Suprapubic skin (tissue), 4 donors: ENCODE results near the gene HOXC6. TPM values are rescaled to one million over a fixed set of nuclear protein-coding genes. Genes with fewer than 3 reads are reported as not detected.

ENCODE experiments used
- DNase-seq, 2 donors: peaks; one replicate each; pipeline ENCODE4 v3.0.0-alpha.2; 2019; ENCODE audit warnings: low spot score in 2 of 2
- H3K27ac ChIP-seq: fragments of 200-600 bp; sonication (generic); one replicate; pipeline ENCODE4 v1.5.1; 2019
- H3K27me3 ChIP-seq: fragments of 200-600 bp; sonication (generic); one replicate; pipeline ENCODE4 v1.5.1; 2019
- H3K36me3 ChIP-seq: fragments of 200-600 bp; sonication (generic); one replicate; pipeline ENCODE4 v1.5.1; 2019
- H3K4me1 ChIP-seq: fragments of 200-600 bp; sonication (generic); one replicate; pipeline ENCODE4 v1.5.1; 2019
- H3K4me3 ChIP-seq: fragments of 200-600 bp; sonication (generic); one replicate; pipeline ENCODE4 v1.5.1; 2019; ENCODE audit warnings: mild to moderate bottlenecking
- H3K9me3 ChIP-seq: fragments of 200-600 bp; sonication (generic); one replicate; pipeline ENCODE4 v1.5.1; 2019
- EP300 ChIP-seq: sonication (generic); formaldehyde crosslinking; IDR thresholded peaks from one replicate; pipeline ENCODE4 v1.6.1; 2017; ENCODE audit warnings: antibody characterized with exemption
- POLR2A ChIP-seq, 2 donors: fragments of 450-650 bp; IDR thresholded peaks; one replicate each; pipeline ENCODE4 v1.6.1; 2017; ENCODE audit warnings: antibody characterized with exemption in 2 of 2, mild to moderate bottlenecking in 2 of 2, moderate library complexity in 2 of 2
- POLR2AphosphoS5 ChIP-seq, 3 donors: sonication (generic); formaldehyde crosslinking; IDR thresholded peaks; one replicate each; pipeline ENCODE4 v1.6.1; 2017; ENCODE audit warnings: antibody characterized with exemption in 3 of 3
- WGBS: methylation state at CpG from one replicate; pipeline ENCODE4 v1.1.5; 2018; 5-methylcytosine and 5-hydroxymethylcytosine counted together
- total RNA-seq, 4 donors: library from RNA; depleted of rRNA; stranded (reverse); fragments of >200 nt; gene quantifications; one replicate each; pipeline ENCODE4 v1.1.0, GENCODE V29; 2016
- TF ChIP-seq, protein P1 (sequence below), 2 donors: fragments of 200-600 bp in 1 of 2; fragments of 450-650 bp in 1 of 2; sonication (generic) in 1 of 2; IDR thresholded peaks; one replicate each; pipeline ENCODE4 v1.5.1; 2016 to 2019; ENCODE audit warnings: antibody characterized with exemption in 2 of 2, mild to moderate bottlenecking in 1 of 2, moderate library complexity in 1 of 2

Gene HOXC6
- total RNA-seq, 4 donors from 2014 or later: 0.98 to 6.2 (median 2.4) TPM

DNA sequence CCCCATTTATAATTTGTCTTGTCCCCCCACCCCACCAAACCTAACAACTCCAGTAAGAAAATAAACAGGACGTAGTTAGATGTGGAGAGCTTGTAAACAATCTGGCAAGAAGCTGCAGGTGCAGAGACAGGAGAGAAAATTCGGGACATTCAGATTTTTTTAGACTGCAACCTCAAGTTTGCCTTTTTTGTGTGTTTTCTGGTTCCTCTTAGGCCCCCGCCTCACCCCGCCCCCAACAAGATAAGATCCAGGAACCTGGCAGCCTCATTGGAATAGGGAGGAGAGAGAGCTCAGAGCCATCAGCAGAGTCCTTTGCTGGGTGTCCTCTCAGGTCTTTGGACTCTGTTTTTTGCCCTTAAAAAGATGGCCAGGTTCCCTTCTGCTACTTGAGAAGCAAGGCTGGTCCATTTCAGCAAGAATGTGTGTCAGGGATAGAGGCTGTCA, 40.4 kb upstream of the HOXC6 start:
- peaks cover 91% of the 10 kb centered on the region for H3K4me1 ChIP-seq
- H3K27ac ChIP-seq: peak overlapping the region; percentile 98
- H3K4me3 ChIP-seq: peak overlapping the region; percentile 60
- DNase-seq: no peak
- TF ChIP-seq EP300 (no peak), POLR2AphosphoS5 (IDR thresholded peaks at IDR 0.05) (no peak), POLR2A (IDR thresholded peaks at IDR 0.05) (no peak)
- TF ChIP-seq, protein P1, sequence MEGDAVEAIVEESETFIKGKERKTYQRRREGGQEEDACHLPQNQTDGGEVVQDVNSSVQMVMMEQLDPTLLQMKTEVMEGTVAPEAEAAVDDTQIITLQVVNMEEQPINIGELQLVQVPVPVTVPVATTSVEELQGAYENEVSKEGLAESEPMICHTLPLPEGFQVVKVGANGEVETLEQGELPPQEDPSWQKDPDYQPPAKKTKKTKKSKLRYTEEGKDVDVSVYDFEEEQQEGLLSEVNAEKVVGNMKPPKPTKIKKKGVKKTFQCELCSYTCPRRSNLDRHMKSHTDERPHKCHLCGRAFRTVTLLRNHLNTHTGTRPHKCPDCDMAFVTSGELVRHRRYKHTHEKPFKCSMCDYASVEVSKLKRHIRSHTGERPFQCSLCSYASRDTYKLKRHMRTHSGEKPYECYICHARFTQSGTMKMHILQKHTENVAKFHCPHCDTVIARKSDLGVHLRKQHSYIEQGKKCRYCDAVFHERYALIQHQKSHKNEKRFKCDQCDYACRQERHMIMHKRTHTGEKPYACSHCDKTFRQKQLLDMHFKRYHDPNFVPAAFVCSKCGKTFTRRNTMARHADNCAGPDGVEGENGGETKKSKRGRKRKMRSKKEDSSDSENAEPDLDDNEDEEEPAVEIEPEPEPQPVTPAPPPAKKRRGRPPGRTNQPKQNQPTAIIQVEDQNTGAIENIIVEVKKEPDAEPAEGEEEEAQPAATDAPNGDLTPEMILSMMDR (IDR thresholded peaks at IDR 0.05): no peak
- no peaks in the 10 kb centered on the region for H3K9me3 ChIP-seq
- H3K36me3 ChIP-seq: no peaks in the 10 kb centered on the region
- peaks cover 46% of the 10 kb centered on the region for H3K27me3 ChIP-seq
- WGBS: 19% methylated on average over 4 of the region's 4 CpGs

DNA sequence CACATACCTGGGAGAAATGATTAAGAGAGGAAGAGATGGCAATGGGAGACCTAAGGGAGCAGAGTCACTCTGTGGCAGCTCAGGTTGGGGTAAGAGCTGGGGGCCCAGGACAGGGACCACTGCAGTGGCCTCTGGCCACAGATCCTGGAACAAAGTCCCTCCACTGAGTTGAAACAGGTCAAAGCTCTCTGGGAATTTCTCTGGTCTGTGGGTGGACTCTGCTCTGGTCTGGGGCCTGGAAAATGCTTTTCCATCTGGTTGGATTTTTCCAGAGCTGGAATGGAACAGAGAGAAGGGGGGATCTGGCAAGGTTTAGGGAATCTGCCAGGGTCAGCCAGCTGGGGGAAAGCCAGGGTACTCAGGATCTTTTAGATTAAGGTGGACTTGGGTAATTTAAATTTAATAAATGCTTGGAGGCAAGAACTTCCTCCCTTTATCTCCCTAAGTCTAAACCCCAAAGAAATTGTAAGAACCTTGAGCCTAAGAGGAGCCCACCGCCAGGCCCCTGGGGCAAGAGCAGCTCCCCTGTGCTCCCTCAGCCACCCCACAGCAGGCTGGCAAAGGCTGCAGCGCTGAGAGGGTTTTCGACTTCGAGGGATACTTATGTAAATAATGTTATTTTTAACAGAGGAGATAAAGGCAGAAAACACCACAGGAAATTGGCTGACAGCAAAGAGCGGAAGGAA, 39.6 kb upstream of the HOXC6 start:
- peak overlapping the region; percentile 37 for H3K4me3 ChIP-seq
- H3K9me3 ChIP-seq: no peaks in the 10 kb centered on the region
- no peak for DNase-seq
- no peaks in the 10 kb centered on the region for H3K36me3 ChIP-seq
- H3K4me1 ChIP-seq: peaks cover 93% of the 10 kb centered on the region
- no peak for TF ChIP-seq EP300
- TF ChIP-seq, protein P1 (IDR thresholded peaks at IDR 0.05): no peak
- no peak for TF ChIP-seq POLR2AphosphoS5 (IDR thresholded peaks at IDR 0.05)
- TF ChIP-seq POLR2A (IDR thresholded peaks at IDR 0.05): no peak
- peak overlapping the region; percentile 98 for H3K27ac ChIP-seq
- WGBS: 11% methylated on average over 5 of the region's 5 CpGs
- peaks cover 43% of the 10 kb centered on the region for H3K27me3 ChIP-seq

DNA sequence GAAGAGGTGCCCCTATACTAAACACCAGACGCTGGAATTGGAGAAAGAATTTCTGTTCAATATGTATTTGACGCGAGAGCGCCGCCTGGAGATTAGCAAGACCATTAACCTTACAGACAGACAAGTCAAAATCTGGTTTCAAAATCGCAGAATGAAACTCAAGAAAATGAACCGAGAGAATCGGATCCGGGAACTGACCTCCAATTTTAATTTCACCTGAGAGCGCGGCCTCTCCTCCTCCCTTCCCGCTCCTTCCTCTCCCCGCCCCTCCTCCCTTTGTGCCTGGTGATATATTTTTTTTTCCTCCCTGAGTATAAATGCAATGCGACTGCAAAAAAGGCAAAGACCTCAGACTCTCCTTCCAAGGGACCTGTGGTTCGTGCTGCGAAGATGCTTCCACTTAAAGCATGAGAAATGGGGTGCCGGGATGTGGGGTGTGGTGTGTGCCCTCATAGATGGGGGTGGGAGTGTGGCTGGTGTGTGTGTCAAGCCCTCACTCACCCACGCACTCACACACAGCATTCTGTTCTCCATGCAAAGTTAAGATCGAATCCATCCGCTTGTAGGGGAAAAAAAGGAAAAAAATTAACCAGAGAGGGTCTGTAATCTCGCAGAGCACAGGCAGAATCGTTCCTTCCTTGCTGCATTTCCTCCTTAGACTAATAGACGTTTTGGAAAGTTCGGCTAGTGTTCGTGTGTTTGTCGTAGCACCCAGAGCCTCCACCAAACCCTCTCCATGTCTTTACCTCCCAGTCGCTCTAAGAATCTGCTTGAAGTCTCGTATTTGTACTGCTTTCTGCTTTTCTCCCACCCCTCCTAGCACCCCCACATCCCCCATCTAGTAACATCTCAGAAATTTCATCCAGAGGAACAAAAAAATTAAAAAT, 38.8 kb upstream of the HOXC6 start:
- 10% methylated on average over 28 of the region's 28 CpGs for WGBS
- H3K27me3 ChIP-seq: peaks cover 43% of the 10 kb centered on the region

DNA sequence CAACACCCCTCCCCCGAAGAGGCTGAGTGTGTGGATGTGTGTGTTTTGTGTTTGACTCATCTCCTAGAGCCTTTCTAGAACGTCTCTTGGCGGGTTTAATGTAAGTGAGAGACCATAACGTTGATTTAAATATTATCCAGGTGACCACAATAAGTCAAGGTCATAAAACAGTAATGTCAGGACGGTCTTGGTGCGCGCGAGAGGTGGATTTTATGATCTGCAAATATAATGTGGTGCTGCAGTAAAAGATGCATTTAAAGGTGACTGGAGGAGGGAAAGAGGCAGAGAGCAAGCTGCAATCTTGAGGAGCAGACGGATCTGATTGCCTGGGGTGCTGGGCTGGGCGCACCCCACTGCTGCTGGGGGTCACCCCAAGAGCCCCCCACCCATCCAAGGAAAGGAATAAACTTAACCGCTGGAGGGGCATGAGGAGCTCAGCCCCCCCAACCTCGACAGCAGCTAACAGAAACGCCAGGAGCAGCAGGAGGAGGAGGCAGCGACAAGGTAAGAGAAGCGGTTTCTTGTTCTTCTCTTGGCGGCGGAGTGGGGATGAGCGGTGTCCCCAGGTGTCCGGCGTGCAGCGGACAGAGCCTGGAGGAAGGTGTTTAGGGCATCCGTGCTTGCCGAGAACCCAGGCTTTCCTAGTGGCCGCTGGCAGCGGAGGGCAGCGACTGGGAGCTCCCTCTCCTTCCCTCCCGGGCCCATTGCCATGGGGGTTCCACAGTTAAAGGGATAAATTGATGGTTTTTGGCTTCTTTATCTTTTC, 37.7 kb upstream of the HOXC6 start:
- Histone ChIP-seq H3K36me3 (no peaks in the 10 kb centered on the region), H3K27ac (peak overlapping the region; percentile 98), H3K27me3 (peaks cover 33% of the 10 kb centered on the region), H3K4me1 (peaks cover 94% of the 10 kb centered on the region), H3K4me3 (peak overlapping the region; percentile 37), H3K9me3 (no peaks in the 10 kb centered on the region)
- TF ChIP-seq, protein P1 (IDR thresholded peaks at IDR 0.05): no peak
- TF ChIP-seq POLR2AphosphoS5 (IDR thresholded peaks at IDR 0.05) (no peak), POLR2A (IDR thresholded peaks at IDR 0.05) (no peak), EP300 (no peak)
- no peak for DNase-seq
- 38% methylated on average over 23 of the region's 27 CpGs for WGBS

More for the DNA sequence above, 38.8 kb upstream of the HOXC6 start:
- Histone ChIP-seq H3K4me3 (peak overlapping the region; percentile 37), H3K36me3 (no peaks in the 10 kb centered on the region), H3K27ac (peak overlapping the region; percentile 98), H3K4me1 (peaks cover 93% of the 10 kb centered on the region), H3K9me3 (no peaks in the 10 kb centered on the region)
- DNase-seq: no peak
- TF ChIP-seq, protein P1 (IDR thresholded peaks at IDR 0.05): peak in 1 of 2 donors; percentile 27
- TF ChIP-seq EP300: no peak
- TF ChIP-seq POLR2A (IDR thresholded peaks at IDR 0.05): no peak
